Sigmoid colon (tissue), 7 donors: ENCODE data around the gene DDX25. TPM values are rescaled to one million over a fixed set of nuclear protein-coding genes. Genes with fewer than 3 reads are reported as not detected.

ENCODE experiments used
- DNase-seq: peaks from one replicate; pipeline ENCODE4 v3.0.0-alpha.2; 2019
- H3K27ac ChIP-seq, 4 donors: fragments of 200-600 bp; sonication (generic); one replicate each; pipeline ENCODE4 v1.5.1; 2016 to 2019; ENCODE audit warnings: mild to moderate bottlenecking in 1 of 4
- H3K27me3 ChIP-seq, 3 donors: fragments of 200-600 bp; sonication (generic); one replicate each; pipeline ENCODE4 v1.5.1; 2019; ENCODE audit warnings: mild to moderate bottlenecking in 1 of 3
- H3K36me3 ChIP-seq, 4 donors: fragments of 200-600 bp; sonication (generic); one replicate each; pipeline ENCODE4 v1.5.1; 2016 to 2019
- H3K4me1 ChIP-seq, 4 donors: fragments of 200-600 bp; sonication (generic); one replicate each; pipeline ENCODE4 v1.5.1; 2017 to 2019
- H3K4me3 ChIP-seq, 4 donors: fragments of 200-600 bp; sonication (generic); one replicate each; pipeline ENCODE4 v1.5.1; 2017 to 2019; ENCODE audit warnings: mild to moderate bottlenecking in 2 of 4, moderate library complexity in 1 of 4
- H3K9me3 ChIP-seq, 4 donors: fragments of 200-600 bp in 3 of 4; sonication (generic) in 3 of 4; one replicate each; pipeline versions ENCODE4 v1.5.1 to v1.6.1; 2013 to 2019
- EP300 ChIP-seq, 4 donors: sonication (generic); formaldehyde crosslinking; IDR thresholded peaks; one replicate each; pipeline ENCODE4 v1.6.1; 2017; ENCODE audit warnings: antibody characterized with exemption in 4 of 4
- POLR2A ChIP-seq, 2 donors: fragments of 450-650 bp; IDR thresholded peaks; one replicate each; pipeline ENCODE4 v1.6.1; 2016; ENCODE audit warnings: antibody characterized with exemption in 2 of 2, mild to moderate bottlenecking in 2 of 2, moderate library complexity in 2 of 2
- POLR2AphosphoS5 ChIP-seq, 4 donors: sonication (generic); formaldehyde crosslinking; IDR thresholded peaks; one replicate each; pipeline ENCODE4 v1.6.1; 2017; ENCODE audit warnings: antibody characterized with exemption in 4 of 4
- WGBS, 2 donors: extraction: QIAGEN DNeasy Blood & Tissue Kit; methylation state at CpG; one replicate each; pipeline ENCODE4 v1.1.7; 2013; 5-methylcytosine and 5-hydroxymethylcytosine counted together
- intact Hi-C: fragments of 100-400 bp; cut with DNase I; formaldehyde crosslinking; loops from one replicate; pipeline ENCODE4 v1.15.1; 2023
- polyA plus RNA-seq, 3 donors: library from polyadenylated mRNA; stranded (reverse); fragments of 200-250 nt; gene quantifications; one replicate each; pipeline ENCODE4 v1.2.3, GENCODE V29; 2013
- total RNA-seq, 4 donors: library from RNA; depleted of rRNA; stranded (reverse); fragments of >200 nt; gene quantifications; one replicate each; pipeline ENCODE4 v1.1.0, GENCODE V29; 2016
- TF ChIP-seq, protein P1 (sequence below), 4 experiments: fragments of 450-650 bp in 3 of 4; fragments of 200-600 bp in 1 of 4; IDR thresholded peaks; one replicate each; pipeline ENCODE4 v1.5.1; 2016 to 2019; ENCODE audit warnings: antibody characterized with exemption in 4 of 4, mild to moderate bottlenecking in 3 of 4, moderate library complexity in 2 of 4
- donor health status: healthy with polysubstance abuse.
- donor health status: Bipolar disorder and iron deficiency.
- donor health status: healthy.

The DDX25 gene
- total and polyA plus RNA-seq, 7 donors, result 0.14 to 1.7 (median 0.42) TPM; not detected in 1

DNA sequence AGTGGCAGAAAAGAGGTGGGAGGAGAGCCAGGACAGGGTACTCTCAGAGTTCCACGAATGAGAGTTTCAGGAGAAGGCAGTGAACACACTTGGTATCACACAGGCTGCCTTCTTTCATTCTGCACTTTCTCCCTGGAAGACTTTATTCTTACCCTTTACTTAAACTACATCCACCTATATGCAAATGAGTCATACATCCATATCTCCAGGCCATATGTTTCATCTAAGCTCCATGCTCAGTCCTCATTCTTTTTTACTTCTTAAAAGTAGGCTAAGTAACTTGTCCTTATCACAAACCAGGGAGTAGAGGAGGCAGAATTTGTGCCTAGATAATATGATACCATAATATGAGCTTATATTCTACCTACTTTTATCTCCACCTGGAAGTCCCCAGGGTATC, 23.0 kb upstream of the DDX25 start:
- DNase-seq, result no peak
- Histone ChIP-seq H3K4me3 (no peak overlapping the region), H3K36me3 (no peaks in the 10 kb centered on the region), H3K9me3 (no peaks in the 10 kb centered on the region), H3K27me3 (no peaks in the 10 kb centered on the region), H3K4me1 (peaks cover 0 to 2% (median 1%) of the 10 kb centered on the region in 4 donors), H3K27ac (no peak overlapping the region)
- TF ChIP-seq POLR2AphosphoS5 (IDR thresholded peaks at IDR 0.05), result no peak
- 77 to 79% methylated on average over 1 of the region's 1 CpG for WGBS, 2 donors
- intact Hi-C loops, result no loop called here

DNA sequence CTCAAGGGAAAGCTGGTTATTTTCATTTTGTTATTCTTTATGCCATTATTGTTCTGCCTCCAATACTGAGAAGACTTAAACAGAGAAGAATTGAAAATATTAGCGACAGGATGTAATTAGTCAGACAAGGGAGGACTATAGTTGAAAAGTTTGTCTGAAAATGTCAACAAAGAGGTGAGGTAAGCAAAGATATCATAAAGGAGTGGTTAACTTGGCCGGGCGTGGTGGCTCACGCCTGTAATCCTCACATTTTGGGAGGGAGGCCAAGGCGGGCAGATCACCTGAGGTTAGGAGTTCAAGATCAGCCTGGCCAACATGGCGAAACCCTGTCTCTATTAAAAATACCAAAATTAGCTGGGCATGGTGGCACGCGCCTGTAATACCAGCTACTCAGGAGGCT, 20.9 kb upstream of the DDX25 start:
- no peaks in the 10 kb centered on the region for H3K36me3 ChIP-seq
- no peak overlapping the region for H3K4me3 ChIP-seq
- H3K4me1 ChIP-seq, result peaks cover 0 to 12% (median 5%) of the 10 kb centered on the region in 4 donors
- no peaks in the 10 kb centered on the region for H3K27me3 ChIP-seq
- H3K9me3 ChIP-seq, result no peaks in the 10 kb centered on the region
- H3K27ac ChIP-seq, result no peak overlapping the region
- intact Hi-C loops, result no loop called here
- 40 to 81% methylated on average over 8 of the region's 8 CpGs for WGBS, 2 donors
- DNase-seq, result no peak
- TF ChIP-seq POLR2AphosphoS5 (IDR thresholded peaks at IDR 0.05) (no peak), EP300 (IDR thresholded peaks at IDR 0.05) (no peak), POLR2A (IDR thresholded peaks at IDR 0.05) (no peak)
- TF ChIP-seq, protein P1, sequence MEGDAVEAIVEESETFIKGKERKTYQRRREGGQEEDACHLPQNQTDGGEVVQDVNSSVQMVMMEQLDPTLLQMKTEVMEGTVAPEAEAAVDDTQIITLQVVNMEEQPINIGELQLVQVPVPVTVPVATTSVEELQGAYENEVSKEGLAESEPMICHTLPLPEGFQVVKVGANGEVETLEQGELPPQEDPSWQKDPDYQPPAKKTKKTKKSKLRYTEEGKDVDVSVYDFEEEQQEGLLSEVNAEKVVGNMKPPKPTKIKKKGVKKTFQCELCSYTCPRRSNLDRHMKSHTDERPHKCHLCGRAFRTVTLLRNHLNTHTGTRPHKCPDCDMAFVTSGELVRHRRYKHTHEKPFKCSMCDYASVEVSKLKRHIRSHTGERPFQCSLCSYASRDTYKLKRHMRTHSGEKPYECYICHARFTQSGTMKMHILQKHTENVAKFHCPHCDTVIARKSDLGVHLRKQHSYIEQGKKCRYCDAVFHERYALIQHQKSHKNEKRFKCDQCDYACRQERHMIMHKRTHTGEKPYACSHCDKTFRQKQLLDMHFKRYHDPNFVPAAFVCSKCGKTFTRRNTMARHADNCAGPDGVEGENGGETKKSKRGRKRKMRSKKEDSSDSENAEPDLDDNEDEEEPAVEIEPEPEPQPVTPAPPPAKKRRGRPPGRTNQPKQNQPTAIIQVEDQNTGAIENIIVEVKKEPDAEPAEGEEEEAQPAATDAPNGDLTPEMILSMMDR (IDR thresholded peaks at IDR 0.05), result no peak

DNA sequence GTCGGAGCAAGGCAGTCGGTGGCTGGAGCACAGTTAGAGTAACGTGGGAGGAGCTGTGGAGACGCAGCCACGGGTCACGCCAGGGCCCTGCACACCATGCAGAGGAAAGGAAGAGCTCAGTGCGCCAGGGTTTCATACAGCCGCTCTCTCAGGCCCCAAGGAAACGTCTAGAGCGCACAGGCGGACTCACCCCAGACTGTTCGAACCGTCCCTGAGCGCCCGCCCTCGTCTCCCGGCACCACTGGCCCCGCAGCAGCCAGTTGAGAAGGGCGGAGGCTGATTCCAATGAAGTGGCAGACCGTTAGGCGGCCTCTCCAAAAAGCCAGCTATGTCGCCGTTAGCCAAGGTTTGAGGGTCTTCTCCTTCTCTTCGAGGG, 17.3 kb upstream of the DDX25 start:
- DNase-seq, result peak; percentile 74
- WGBS, 2 donors, result 40 to 70% methylated on average over 24 of the region's 24 CpGs
- intact Hi-C loops, result loop anchor here (5.0 kb wide), 1 partner anchor 260 kb away; the partner anchor contains the start of gene CHEK1

DNA sequence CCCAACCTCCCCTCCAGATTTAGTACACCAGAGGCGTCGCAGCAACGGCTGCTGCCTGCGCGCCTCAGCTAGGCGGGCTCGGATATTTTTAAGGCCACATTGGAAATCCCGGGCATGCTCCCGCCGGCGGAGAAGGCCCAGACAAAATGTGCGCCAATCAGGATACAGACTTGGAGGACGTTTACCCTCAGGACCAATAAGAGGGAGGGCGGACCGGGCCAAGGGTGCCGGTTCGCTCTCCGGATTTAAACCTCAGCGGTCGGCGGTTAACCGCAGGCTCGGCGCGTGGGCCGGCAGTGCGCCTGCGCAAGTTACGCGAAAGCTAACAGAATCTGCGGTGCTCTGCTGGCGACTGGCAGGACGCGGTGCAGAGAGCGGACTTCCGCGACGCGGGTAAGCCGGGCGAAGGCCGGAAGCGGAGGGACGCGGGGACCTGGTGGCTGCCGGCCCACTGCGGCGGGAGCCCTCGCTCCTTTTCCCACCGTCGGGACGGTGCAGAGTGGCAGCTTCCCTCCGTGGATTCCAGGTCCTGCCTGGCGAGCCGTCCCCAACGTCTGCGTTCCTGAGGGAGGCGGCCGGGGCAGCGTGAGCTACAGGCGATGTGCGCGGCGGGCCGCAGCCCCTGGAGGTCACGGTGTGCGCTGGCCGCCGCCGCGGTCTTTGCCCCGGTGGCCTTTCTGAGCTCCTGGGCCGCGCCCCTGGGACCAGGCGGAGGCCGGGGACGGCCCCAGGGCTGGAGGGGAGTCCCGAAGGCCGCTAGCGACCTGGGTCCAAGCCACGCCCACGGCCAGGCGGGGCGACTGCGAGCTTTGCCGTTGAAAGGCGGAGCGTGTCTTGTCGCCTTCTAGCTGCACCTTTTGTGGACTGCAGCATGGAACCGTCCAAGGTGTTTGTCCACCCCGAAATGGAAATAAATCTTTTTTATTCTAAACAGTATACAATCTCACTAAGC, 16.7 kb upstream of the DDX25 start, which contains the start of gene HYLS1:
HYLS1 (plus strand) TSS at position 296 of the 952 bp plus-strand sequence. CDS start 11,701 bp downstream, outside the sequence.
- Histone ChIP-seq H3K4me3 (peak within 1 kb of the TSS; percentile 59 to 88 (median 70)), H3K27me3 (no peaks in the 10 kb centered on the region), H3K4me1 (peaks cover 0 to 13% (median 5%) of the 10 kb centered on the region in 4 donors), H3K36me3 (peaks cover 0 to 2% (median 0%) of the 10 kb centered on the region in 4 donors), H3K9me3 (no peaks in the 10 kb centered on the region), H3K27ac (peak within 1 kb of the TSS; percentile 93 to 99 (median 96))
- TF ChIP-seq, protein P1 (IDR thresholded peaks at IDR 0.05), result peak in 1 of 4 experiments; percentile 19
- TF ChIP-seq POLR2A (IDR thresholded peaks at IDR 0.05) (peak; percentile 30 to 48), EP300 (IDR thresholded peaks at IDR 0.05) (peak in 1 of 4 donors; percentile 24), POLR2AphosphoS5 (IDR thresholded peaks at IDR 0.05) (peak; percentile 85 to 95 (median 90))
- peak; percentile 98 for DNase-seq
- intact Hi-C loops, result loop anchor here (5.0 kb wide), 1 partner anchor 260 kb away; the partner anchor contains the start of gene CHEK1
- WGBS, 2 donors, result 1 to 4% methylated on average over 91 of the region's 91 CpGs

More for the DNA sequence above, 17.3 kb upstream of the DDX25 start:
- peak overlapping the region; percentile 93 to 99 (median 96) for H3K27ac ChIP-seq
- peaks cover 0 to 13% (median 5%) of the 10 kb centered on the region in 4 donors for H3K4me1 ChIP-seq
- no peaks in the 10 kb centered on the region for H3K9me3 ChIP-seq
- no peak for TF ChIP-seq POLR2AphosphoS5 (IDR thresholded peaks at IDR 0.05)
- no peak for TF ChIP-seq EP300 (IDR thresholded peaks at IDR 0.05)
- TF ChIP-seq, protein P1 (IDR thresholded peaks at IDR 0.05), result no peak
- TF ChIP-seq POLR2A (IDR thresholded peaks at IDR 0.05), result no peak
- peak overlapping the region; percentile 59 to 88 (median 70) for H3K4me3 ChIP-seq
- no peaks in the 10 kb centered on the region for H3K36me3 ChIP-seq
- H3K27me3 ChIP-seq, result no peaks in the 10 kb centered on the region
